ACC112 (cell line): ENCODE data around the gene HCFC1R1.

Source experiments
- H2AFZ ChIP-seq: fragments of 200-600 bp; sonication (generic); one replicate; pipeline ENCODE4 v1.6.0; 2017; ENCODE audit warnings: antibody characterized with exemption, low read length; ENCODE audit not compliant: unreplicated experiment
- H3K27ac ChIP-seq: fragments of 200-600 bp; sonication (generic); 2 replicates; pipeline ENCODE4 v1.5.1; 2014; ENCODE audit warnings: low read depth, mild to moderate bottlenecking, antibody characterized with exemption, low read length, moderate library complexity
- H3K27me3 ChIP-seq: fragments of 200-600 bp; sonication (generic); 2 replicates; pipeline ENCODE4 v1.6.1; 2014; ENCODE audit warnings: mild to moderate bottlenecking, antibody characterized with exemption, low read length, moderate library complexity, mixed read lengths; ENCODE audit not compliant: insufficient read depth
- H3K36me3 ChIP-seq: fragments of 200-600 bp; sonication (generic); 2 replicates; pipeline ENCODE4 v1.6.1; 2016; ENCODE audit warnings: mild to moderate bottlenecking, antibody characterized with exemption, low read length, moderate library complexity, mixed read lengths; ENCODE audit not compliant: insufficient read depth
- H3K4me1 ChIP-seq: fragments of 200-600 bp; sonication (generic); one replicate; pipeline ENCODE4 v1.6.1; 2016; ENCODE audit warnings: low read length, mixed read lengths; ENCODE audit not compliant: insufficient read depth, unreplicated experiment, control insufficient read depth
- H3K4me3 ChIP-seq: fragments of 200-600 bp; sonication (generic); 2 replicates; pipeline ENCODE4 v1.5.1; 2014; ENCODE audit warnings: mild to moderate bottlenecking, low read depth, low read length
- H3K79me2 ChIP-seq: fragments of 200-600 bp; sonication (generic); one replicate; pipeline ENCODE4 v1.6.0; 2016; ENCODE audit warnings: low read length; ENCODE audit not compliant: control insufficient read depth, unreplicated experiment, insufficient read depth

HCFC1R1 gene

DNA sequence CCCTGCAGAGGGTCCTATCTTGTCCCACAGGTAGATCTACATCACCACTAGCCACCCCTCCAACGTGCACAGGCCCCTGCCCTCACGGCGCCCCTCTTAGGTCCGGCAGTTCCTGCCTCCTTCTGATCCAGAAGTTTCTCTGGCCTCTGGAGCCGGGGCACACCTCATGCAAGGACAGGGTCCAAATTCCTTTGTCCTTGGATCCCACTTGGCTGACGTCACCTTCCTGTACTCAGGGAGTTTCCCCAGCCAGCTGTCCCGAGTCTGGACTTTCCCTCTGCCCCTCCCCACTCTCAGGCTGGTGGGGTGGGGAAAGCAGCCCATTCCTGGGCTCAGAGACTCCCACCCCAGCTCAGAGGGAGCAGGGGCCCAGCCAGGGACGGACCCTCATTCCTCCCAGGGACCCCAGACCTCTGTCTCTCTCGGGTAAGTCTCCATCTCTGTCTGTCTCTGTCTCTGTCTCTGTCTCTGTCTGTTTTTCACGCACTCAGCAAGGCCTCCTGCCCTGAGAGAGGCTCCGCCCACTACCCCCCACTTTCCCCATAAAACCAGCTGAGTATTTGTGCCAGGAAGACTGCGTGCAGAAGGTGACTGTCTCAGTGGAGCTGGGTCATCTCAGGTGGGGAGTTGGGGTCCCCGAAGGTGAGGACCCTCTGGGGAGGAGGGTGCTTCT is 41.5 kb upstream of the HCFC1R1 start, which contains the start of gene IL32:
TSS of gene IL32 (plus strand) at position 572 of the 673 bp plus-strand sequence. CDS start 172 bp downstream, outside the sequence.
- Histone ChIP-seq H3K4me3 (peak within 1 kb of the TSS; percentile 68), H3K4me1 (peaks cover 11% of the 10 kb centered on the region), H3K27me3 (no peaks in the 10 kb centered on the region), H3K27ac (peak within 1 kb of the TSS; percentile 14; the same call in 1 of the 2 replicates), H3K79me2 (no peaks in the 10 kb centered on the region), H2AFZ (peak within 1 kb of the TSS; percentile 20), H3K36me3 (no peaks in the 10 kb centered on the region)

DNA sequence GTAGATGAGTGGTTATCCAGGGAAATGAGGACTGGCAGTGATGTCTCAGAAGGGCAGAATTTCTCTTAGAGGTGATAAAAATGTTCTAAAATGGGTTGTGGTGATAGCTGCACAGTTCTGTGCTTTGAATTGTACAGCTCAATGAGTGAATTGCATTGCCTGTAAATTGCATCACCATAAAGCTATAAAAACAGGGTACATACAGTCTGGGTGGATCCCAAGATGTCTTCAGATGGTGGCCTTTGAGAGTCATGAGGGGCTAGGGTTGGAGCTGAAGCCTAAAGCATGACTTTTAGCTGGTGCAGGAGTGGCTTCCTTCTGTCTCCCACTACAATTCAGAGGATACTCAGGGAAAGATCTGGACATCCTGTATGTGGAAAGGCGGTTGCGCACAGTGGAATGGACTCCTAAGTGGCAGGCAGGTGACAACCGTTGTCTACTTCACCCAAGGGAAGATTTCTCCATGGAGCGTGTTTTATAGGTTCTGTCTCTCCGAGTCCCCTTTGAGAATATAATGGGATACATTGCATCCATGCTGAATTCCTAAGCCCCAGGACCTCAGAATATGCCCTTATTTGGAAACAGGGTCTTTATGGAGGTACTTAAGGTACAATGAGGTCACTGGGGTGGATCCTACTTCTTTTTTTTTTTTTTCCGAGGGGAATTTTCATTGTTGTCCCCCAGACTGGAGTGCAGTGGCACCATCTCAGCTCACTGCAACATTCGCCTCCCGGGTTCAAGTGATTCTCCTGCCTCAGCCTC is 40.1 kb upstream of the HCFC1R1 start:
- H3K4me3 ChIP-seq: no peak overlapping the region
- no peaks in the 10 kb centered on the region for H3K27me3 ChIP-seq
- H3K36me3 ChIP-seq: no peaks in the 10 kb centered on the region
- peaks cover 17% of the 10 kb centered on the region for H3K4me1 ChIP-seq
- H3K79me2 ChIP-seq: no peaks in the 10 kb centered on the region
- H3K27ac ChIP-seq: no peak overlapping the region
- no peak overlapping the region for H2AFZ ChIP-seq

DNA sequence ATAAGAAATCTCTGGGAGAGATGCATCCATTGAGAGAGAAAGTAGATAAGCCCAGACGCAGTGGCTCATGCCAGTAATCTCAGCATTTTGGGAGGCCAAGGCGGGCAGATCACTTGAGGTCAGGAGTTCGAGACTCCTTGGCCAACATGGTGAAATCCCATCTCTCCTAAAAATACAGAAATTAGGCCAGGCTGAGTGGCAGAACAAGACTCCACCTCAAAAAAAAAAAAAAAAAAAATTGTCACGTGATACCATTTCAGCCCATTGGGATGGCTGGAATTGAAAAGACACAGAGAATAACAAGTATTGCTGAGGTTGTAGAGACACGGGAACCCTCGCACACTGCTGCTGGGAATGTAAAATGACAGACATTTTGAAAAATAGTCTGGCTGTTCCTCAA is 38.8 kb upstream of the HCFC1R1 start:
- no peaks in the 10 kb centered on the region for H3K27me3 ChIP-seq
- peaks cover 22% of the 10 kb centered on the region for H3K4me1 ChIP-seq
- no peak overlapping the region for H3K4me3 ChIP-seq
- no peaks in the 10 kb centered on the region for H3K79me2 ChIP-seq
- no peak overlapping the region for H3K27ac ChIP-seq
- no peaks in the 10 kb centered on the region for H3K36me3 ChIP-seq
- H2AFZ ChIP-seq: no peak overlapping the region

DNA sequence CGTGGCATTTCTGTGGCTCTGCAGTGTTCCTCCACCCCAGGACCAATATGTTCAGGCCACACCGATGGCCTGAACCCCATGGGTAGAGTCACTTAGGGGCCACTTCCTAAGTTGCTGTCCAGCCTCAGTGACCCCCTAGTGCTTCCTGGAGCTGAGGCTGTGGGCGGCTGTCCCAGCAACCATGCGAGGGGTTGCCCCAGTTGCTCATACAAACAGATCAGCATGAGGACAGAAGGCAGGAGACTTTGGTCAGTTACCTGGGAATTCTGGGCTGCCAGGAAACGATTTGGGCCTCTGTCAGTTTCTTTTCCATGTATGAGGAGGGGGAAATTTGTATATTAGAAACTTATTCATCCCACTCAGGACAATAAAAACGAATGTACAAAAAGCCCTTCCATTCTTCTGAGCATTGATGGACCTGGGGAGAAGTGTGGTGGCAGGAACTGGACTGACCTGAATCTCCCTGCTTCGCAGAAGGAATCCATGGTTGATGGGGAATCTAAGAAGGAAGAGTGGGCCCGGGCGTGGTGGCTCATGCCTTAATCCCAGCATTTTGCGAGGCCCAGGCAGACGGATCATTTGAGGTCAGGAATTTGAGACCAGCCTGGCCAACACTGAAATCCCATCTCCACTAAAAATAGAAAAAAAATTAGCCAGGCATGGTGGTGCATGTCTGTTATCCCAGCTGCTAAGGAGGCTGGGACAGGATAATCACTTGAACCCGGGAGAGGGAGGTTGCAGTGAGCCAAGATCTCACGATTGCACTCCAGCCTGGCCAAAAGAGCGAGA is 36.8 kb upstream of the HCFC1R1 start:
- H2AFZ ChIP-seq: no peak overlapping the region
- no peaks in the 10 kb centered on the region for H3K27me3 ChIP-seq
- H3K27ac ChIP-seq: no peak overlapping the region

DNA sequence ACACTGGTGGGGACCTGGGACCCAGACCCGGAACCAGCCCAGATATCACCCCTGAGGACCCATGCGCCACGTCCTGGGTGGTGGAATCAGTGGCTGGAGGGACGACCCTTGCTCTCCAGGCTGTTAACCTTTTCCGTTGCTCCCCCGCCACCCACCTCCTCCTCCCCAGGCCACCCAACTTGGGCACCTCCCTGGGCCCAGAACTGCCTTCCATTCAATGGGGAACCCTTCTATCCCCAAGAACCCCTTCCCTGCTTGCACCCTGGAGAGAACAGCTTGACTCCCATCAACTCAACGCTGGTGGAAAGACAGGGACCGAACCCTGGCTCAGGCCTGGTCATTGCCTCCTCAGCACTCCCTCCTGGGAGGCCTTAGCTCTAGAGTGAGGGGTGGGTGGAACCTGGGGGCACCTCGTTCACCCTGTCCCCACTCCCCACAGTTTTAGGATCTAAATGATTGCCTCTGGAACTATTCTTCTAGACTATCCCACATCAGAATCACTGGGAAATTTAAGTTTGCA is 36.0 kb upstream of the HCFC1R1 start:
- Histone ChIP-seq H3K4me1 (peaks cover 12% of the 10 kb centered on the region), H3K27ac (no peak overlapping the region), H2AFZ (peak overlapping the region; percentile 74), H3K79me2 (no peaks in the 10 kb centered on the region), H3K27me3 (no peaks in the 10 kb centered on the region), H3K4me3 (peak overlapping the region; percentile 98), H3K36me3 (no peaks in the 10 kb centered on the region)

More for the DNA sequence above, 36.8 kb upstream of the HCFC1R1 start:
- peaks cover 19% of the 10 kb centered on the region for H3K4me1 ChIP-seq
- no peaks in the 10 kb centered on the region for H3K36me3 ChIP-seq
- H3K4me3 ChIP-seq: no peak overlapping the region
- H3K79me2 ChIP-seq: no peaks in the 10 kb centered on the region

DNA sequence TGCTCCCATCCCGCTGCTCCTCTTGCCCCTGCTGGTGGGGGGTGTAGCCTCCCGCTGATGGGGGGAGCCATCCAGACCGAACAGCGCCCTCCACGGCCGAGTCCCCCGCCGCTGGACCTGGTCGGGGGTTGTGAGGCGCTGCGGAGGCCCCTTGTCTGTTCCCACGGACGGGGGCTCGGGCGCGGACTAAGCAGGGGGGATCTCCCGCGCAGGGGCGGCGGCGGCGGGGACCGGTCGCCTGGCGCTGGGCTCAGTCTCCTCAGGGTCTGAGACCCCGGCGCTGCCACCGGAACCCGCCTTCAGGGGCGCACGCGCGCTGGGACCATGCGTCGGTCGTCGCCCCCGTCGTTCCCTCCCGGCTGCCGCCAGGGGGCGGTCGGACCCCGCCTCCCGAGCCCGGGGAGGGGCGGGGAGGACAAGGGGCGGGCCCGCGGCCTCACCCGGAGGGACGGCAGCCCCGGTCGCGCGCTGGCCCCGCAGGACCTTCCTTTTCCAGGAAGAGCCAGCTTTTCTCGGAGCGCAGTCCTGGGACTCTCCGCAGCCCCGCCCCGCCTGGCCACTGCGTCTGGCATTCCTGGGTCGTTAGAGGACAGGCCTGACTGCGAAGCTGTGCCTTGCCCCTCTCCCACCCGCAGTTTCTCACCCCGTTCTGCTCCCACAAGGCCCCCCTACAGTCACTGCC is 35.4 kb upstream of the HCFC1R1 start:
- Histone ChIP-seq H3K27ac (no peak overlapping the region), H3K4me1 (peaks cover 10% of the 10 kb centered on the region), H2AFZ (peak overlapping the region; percentile 89)

DNA sequence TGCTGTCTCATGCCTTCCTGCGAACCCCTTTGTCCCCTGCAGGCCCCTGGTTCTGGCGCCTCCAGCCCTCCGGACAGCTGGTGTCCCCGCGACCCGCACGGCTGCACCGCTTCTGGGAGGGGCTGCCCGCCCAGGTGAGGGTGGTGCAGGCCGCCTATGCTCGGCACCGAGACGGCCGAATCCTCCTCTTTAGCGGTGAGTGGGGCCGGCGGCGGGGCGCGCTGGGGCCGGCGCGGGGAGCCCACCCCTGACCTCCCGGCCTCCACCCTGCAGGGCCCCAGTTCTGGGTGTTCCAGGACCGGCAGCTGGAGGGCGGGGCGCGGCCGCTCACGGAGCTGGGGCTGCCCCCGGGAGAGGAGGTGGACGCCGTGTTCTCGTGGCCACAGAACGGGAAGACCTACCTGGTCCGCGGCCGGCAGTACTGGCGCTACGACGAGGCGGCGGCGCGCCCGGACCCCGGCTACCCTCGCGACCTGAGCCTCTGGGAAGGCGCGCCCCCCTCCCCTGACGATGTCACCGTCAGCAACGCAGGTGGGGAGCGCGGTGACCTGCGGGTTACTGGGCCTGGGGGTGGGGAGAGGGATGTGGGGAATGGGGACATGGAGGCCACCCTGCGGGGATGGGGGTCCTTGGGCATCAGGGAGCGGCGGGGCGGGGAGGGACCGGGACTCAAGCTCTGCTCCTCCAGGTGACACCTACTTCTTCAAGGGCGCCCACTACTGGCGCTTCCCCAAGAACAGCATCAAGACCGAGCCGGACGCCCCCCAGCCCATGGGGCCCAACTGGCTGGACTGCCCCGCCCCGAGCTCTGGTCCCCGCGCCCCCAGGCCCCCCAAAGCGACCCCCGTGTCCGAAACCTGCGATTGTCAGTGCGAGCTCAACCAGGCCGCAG is 34.6 kb upstream of the HCFC1R1 start:
- Histone ChIP-seq H3K79me2 (no peaks in the 10 kb centered on the region), H3K27me3 (no peaks in the 10 kb centered on the region), H3K27ac (no peak overlapping the region), H3K4me1 (peaks cover 10% of the 10 kb centered on the region), H3K36me3 (no peaks in the 10 kb centered on the region), H3K4me3 (peak overlapping the region; percentile 98), H2AFZ (peak overlapping the region; percentile 89)

More for the DNA sequence above, 35.4 kb upstream of the HCFC1R1 start:
- Histone ChIP-seq H3K36me3 (no peaks in the 10 kb centered on the region), H3K79me2 (no peaks in the 10 kb centered on the region), H3K4me3 (peak overlapping the region; percentile 98), H3K27me3 (no peaks in the 10 kb centered on the region)

DNA sequence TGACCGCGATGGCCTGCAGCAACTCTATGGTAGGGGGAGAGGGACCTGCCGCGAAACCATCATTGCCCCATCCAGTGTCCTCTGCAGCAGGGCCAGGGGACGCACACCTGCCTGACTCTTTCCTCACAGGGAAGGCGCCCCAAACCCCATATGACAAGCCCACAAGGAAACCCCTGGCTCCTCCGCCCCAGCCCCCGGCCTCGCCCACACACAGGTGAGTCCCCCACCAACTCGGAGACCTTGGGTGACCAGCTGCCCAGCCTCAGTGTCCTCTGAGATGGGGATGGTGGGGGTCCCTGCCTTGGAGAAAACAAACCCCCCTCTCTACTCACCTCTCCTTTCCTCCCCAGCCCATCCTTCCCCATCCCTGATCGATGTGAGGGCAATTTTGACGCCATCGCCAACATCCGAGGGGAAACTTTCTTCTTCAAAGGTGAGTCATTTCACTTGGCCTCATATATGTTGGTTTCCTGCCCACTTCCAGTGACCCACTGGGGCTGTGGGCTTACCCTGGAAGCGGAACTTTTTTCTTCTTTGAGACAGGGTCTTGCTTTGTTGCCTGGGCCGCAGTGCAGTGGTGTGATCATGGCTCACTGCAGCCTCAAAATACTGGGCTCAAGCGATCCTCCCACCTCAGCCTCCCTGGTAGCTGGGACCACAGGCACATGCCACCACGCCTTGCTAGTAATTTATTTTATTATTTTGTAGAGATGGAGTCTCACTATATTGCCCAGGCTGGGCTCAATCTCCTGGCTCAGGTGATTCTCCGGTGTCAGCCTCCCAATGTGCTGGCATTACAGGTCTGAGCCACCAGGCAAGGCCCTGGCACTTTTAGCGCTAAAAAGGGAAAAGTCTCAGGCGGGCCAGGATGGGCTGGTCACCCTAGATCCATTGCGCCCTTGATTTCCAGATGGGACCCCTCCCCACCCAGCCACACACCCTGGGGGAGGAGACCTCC is 33.7 kb upstream of the HCFC1R1 start:
- H3K79me2 ChIP-seq: no peaks in the 10 kb centered on the region
- peak overlapping the region; percentile 98 for H3K4me3 ChIP-seq
- no peaks in the 10 kb centered on the region for H3K36me3 ChIP-seq
- no peak overlapping the region for H3K27ac ChIP-seq
- peaks cover 10% of the 10 kb centered on the region for H3K4me1 ChIP-seq
- no peak overlapping the region for H2AFZ ChIP-seq
- no peaks in the 10 kb centered on the region for H3K27me3 ChIP-seq
